ENCODE results near the gene DHX36.

The DHX36 gene

GRCh38 chr3:154224866-154225265 is 99.4 kb downstream of the DHX36 start:
- DNase-seq (ENCODE audit: low read depth): no peak

GRCh38 chr3:154224366-154224765 is 99.9 kb downstream of the DHX36 start:
- DNase-seq (ENCODE audit: low read depth): no peak

GRCh38 chr3:154223519-154223918 is 100.8 kb downstream of the DHX36 start:
- DNase-seq (ENCODE audit: low read depth): no peak

All from amniotic epithelial cell (primary cell).